Activated CD4-positive, alpha-beta T cell treated with anti-CD3 and anti-CD28 coated beads, Interleukin-2, amount 50 U/mL, for 1 hour (primary cell): Measurements from ENCODE around the gene LPGAT1.

ENCODE experiments used
- DNase-seq: peaks from one replicate; pipeline ENCODE4 v3.0.0-alpha.2; 2020

The LPGAT1 gene

GRCh38 chr1:211827051-211827450 lies 3.5 kb downstream of the LPGAT1 start:
- DNase-seq = no peak

GRCh38 chr1:211825980-211826379 lies 4.6 kb downstream of the LPGAT1 start:
- no peak for DNase-seq

- no peak for DNase-seq
Observed at GRCh38 chr1:211822677-211823407, 7.7 kb downstream of the LPGAT1 start.

- no peak for DNase-seq
Observed at GRCh38 chr1:211816586-211816985, 14.0 kb downstream of the LPGAT1 start.

GRCh38 chr1:211814313-211814712 lies 16.2 kb downstream of the LPGAT1 start:
- no peak for DNase-seq

GRCh38 chr1:211813590-211813989 lies 17.0 kb downstream of the LPGAT1 start:
- no peak for DNase-seq

GRCh38 chr1:211812584-211812983 lies 18.0 kb downstream of the LPGAT1 start:
- DNase-seq = no peak

- DNase-seq = no peak
Observed at GRCh38 chr1:211811848-211812247, 18.7 kb downstream of the LPGAT1 start.

GRCh38 chr1:211811126-211811525 lies 19.4 kb downstream of the LPGAT1 start:
- DNase-seq = no peak

GRCh38 chr1:211808475-211808874 lies 22.1 kb downstream of the LPGAT1 start:
- DNase-seq = no peak

- no peak for DNase-seq
Observed at GRCh38 chr1:211804915-211805314, 25.6 kb downstream of the LPGAT1 start.

GRCh38 chr1:211800925-211801607 lies 29.5 kb downstream of the LPGAT1 start:
- DNase-seq = no peak

- DNase-seq = no peak
Observed at GRCh38 chr1:211797994-211798393, 32.6 kb downstream of the LPGAT1 start.

GRCh38 chr1:211791979-211792378 lies 38.6 kb downstream of the LPGAT1 start:
- no peak for DNase-seq

- DNase-seq = no peak
Observed at GRCh38 chr1:211789641-211790464, 40.7 kb downstream of the LPGAT1 start.

- DNase-seq = no peak
Observed at GRCh38 chr1:211788626-211789025, 41.9 kb downstream of the LPGAT1 start.

- no peak for DNase-seq
Observed at GRCh38 chr1:211783897-211784296, 46.7 kb downstream of the LPGAT1 start.

- DNase-seq = no peak
Observed at GRCh38 chr1:211783266-211783665, 47.3 kb downstream of the LPGAT1 start.

GRCh38 chr1:211781260-211781659 lies 49.3 kb downstream of the LPGAT1 start:
- no peak for DNase-seq

GRCh38 chr1:211775170-211775569 lies 55.4 kb downstream of the LPGAT1 start:
- DNase-seq = no peak

- no peak for DNase-seq
Observed at GRCh38 chr1:211764701-211765100, 65.9 kb downstream of the LPGAT1 start.

- no peak for DNase-seq
Observed at GRCh38 chr1:211762206-211762605, 68.4 kb downstream of the LPGAT1 start.

- DNase-seq = no peak
Observed at GRCh38 chr1:211761400-211761799, 69.2 kb downstream of the LPGAT1 start.
